LNCAP (cell line): ENCODE results near the gene SPTB.

ENCODE experiments used
- TF ChIP-seq, protein P1 (sequence below): fragments of 450-650 bp; IDR thresholded peaks from 2 replicates; pipeline ENCODE4 v1.5.1; 2017; ENCODE audit warnings: mild to moderate bottlenecking

The SPTB gene

DNA sequence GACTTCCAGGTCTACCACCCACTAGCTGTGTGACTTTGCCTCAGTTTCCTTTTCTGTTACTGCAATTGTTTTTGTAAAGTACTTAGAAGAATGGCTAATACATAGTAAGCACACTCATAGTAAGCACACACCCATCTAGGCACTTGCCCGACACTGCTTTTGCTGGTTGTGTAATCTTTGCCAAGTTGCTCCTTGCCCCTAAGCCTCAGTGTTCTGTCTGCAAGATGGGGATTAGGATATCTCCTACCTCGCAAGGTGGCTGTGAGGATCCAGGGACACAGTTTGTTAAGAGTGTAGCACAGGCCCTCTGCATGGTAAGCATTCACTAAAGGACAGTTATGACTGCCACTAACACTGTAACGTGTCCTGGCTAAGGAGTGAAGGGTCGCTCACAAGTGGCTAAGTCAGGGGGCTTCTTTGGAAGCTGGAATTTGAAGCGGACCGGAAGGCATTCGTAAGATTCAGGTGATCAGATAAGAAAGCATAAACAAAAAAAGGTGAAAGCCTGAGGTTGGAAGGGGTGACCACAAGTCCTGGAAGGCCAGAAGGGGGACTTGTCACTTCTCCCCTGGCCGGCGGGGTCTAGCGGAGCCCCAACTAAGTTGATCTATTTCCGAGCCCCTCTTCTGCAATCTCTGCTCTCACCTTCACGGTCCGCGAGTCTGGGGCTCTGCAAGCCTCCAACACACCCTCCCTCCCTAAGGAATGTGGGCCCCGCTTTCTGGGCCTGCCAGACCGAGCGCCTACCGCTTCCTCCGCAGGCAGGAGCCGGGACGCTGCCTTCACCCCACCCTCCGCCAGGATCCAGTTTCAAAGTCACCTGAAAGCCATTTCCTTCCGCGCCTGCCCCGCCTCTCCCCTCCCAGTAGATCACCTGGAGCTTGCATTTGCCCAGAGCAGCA, 177.0 kb downstream of the SPTB start:
- TF ChIP-seq, protein P1, sequence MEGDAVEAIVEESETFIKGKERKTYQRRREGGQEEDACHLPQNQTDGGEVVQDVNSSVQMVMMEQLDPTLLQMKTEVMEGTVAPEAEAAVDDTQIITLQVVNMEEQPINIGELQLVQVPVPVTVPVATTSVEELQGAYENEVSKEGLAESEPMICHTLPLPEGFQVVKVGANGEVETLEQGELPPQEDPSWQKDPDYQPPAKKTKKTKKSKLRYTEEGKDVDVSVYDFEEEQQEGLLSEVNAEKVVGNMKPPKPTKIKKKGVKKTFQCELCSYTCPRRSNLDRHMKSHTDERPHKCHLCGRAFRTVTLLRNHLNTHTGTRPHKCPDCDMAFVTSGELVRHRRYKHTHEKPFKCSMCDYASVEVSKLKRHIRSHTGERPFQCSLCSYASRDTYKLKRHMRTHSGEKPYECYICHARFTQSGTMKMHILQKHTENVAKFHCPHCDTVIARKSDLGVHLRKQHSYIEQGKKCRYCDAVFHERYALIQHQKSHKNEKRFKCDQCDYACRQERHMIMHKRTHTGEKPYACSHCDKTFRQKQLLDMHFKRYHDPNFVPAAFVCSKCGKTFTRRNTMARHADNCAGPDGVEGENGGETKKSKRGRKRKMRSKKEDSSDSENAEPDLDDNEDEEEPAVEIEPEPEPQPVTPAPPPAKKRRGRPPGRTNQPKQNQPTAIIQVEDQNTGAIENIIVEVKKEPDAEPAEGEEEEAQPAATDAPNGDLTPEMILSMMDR, result no peak

DNA sequence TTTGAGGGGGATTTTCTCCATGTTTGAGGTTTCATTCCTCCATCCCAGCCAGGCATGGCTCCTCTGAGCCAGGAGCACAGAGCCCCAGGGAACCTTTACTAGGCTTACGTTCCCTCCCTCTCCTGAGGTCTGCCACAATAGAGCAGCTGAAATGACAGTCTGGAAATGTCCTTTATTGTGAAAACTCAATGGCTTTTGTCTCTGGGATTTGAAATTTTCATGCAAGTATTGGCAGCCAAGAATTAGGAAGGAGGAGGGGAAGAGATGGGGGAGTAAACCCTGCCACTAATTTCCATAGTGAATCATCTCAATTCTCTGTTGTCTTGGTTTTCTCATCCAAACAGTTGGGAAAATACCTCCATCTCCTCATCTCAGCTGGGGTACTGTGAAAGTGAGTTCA, 178.0 kb downstream of the SPTB start:
- TF ChIP-seq, protein P1, result no peak

DNA sequence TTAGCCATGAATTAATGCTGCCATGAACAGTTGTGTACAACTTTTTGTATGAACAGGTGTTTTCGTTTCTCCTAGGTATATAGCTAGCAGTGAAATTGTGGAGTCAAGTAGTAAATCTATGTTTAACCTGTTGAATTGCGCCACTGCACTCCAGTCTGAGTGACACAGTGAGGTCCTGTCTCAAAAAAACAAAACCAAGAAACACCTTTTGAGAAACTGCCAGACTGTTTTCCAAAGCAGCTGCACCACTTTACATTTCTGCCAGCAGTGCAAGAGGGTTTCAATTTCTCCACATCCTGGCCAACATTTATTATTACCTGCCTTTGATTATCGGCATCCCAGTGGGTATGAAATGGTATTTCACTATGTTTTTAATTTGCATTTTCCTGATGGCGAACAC, 178.8 kb downstream of the SPTB start:
- TF ChIP-seq, protein P1, result no peak

DNA sequence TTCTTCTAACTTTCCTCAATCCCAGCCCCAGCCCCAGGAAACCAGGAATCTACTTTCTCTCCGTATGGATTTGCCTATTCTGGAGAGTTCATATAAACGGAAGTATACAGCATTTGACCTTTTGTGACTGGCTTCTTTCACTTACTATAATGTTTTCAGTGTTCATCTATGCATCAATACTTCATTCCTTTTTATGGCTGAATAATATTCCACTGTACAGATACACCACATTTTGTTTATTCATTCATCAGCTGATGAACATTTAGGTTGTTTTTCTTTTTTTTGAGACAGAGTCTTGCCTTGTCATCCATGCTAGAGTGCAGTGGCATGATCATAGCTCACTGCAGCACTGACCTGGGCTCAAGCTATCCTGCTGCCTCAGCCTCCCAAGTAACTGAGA, 179.4 kb downstream of the SPTB start:
- TF ChIP-seq, protein P1, result no peak

DNA sequence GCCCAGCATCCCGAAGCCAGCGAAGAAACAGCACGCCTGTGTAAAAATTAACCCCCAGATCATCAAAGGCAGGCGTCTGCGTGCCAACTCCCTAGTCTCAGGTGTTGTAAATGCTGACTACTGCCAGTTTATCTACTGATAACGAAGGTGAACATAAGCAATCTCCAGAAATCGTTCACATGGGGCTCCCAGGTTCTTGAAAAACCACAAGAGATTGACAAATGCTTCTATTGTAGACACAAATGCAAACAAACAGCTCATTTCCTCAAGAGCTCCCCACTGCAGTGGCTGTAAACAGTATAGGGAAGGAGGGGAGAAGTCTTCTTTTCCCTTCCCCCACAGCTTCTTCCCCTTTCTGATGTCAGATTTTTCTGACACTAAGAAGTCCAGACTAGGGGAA, 180.8 kb downstream of the SPTB start:
- TF ChIP-seq, protein P1, result no peak

DNA sequence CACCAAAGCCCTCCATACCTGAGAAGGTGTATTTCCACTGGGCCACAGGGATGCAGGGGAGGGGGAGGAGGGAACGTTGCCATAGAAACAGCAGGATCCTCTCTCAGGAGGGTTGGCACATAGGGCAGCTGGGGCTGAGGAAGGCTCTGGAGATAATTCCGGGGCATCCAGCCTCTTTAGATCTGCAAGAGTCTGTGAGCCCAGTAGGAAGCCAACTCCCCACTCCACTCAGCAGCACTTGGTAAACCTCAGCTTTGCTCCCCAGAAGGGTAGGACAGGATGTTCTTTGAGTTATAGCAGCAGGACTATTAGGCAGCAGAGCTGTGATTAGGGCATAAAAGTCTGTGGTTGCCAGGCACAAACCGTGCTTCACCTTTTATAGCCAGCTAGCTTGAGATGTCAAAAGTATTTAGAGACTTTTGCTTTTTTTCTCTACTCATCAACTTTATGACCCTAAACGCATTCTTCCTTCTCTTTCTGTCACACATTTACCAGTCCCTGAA, 183.3 kb downstream of the SPTB start:
- TF ChIP-seq, protein P1, result no peak
